Measurements from ENCODE around the gene KAT7.

KAT7 gene

GRCh38 chr17:49814781-49815529 is 26.5 kb downstream of the KAT7 start:
- no peak for DNase-seq

- DNase-seq: no peak
Observed at GRCh38 chr17:49815761-49816281, 27.3 kb downstream of the KAT7 start.

GRCh38 chr17:49817993-49818392 is 29.5 kb downstream of the KAT7 start:
- no peak for DNase-seq

GRCh38 chr17:49819138-49819537 is 30.7 kb downstream of the KAT7 start:
- DNase-seq: no peak

GRCh38 chr17:49819651-49820050 is 31.2 kb downstream of the KAT7 start:
- DNase-seq: no peak

- DNase-seq: no peak
Observed at GRCh38 chr17:49820773-49821172, 32.3 kb downstream of the KAT7 start.

GRCh38 chr17:49821466-49821865 is 33.0 kb downstream of the KAT7 start:
- DNase-seq: no peak

- no peak for DNase-seq
Observed at GRCh38 chr17:49821916-49822315, 33.4 kb downstream of the KAT7 start.

GRCh38 chr17:49822829-49823228 is 34.3 kb downstream of the KAT7 start:
- DNase-seq: peak; percentile 87

- DNase-seq: no peak
Observed at GRCh38 chr17:49823614-49824013, 35.1 kb downstream of the KAT7 start.

GRCh38 chr17:49825645-49826044 is 37.2 kb downstream of the KAT7 start:
- no peak for DNase-seq

- peak; percentile 43 for DNase-seq
Observed at GRCh38 chr17:49828325-49828724, 39.8 kb downstream of the KAT7 start.

GRCh38 chr17:49829026-49829425 is 40.5 kb downstream of the KAT7 start:
- DNase-seq: no peak

GRCh38 chr17:49830605-49831004 is 42.1 kb downstream of the KAT7 start:
- no peak for DNase-seq

GRCh38 chr17:49832840-49833599 is 44.5 kb downstream of the KAT7 start:
- peak; percentile 48 for DNase-seq

- no peak for DNase-seq
Observed at GRCh38 chr17:49834118-49834743, 45.8 kb downstream of the KAT7 start.

GRCh38 chr17:49835472-49835871 is 47.0 kb downstream of the KAT7 start:
- DNase-seq: no peak

- DNase-seq: no peak
Observed at GRCh38 chr17:49836111-49837030, 47.9 kb downstream of the KAT7 start.

GRCh38 chr17:49839455-49839854 is 51.0 kb downstream of the KAT7 start:
- DNase-seq: no peak

GRCh38 chr17:49841548-49841947 is 53.1 kb downstream of the KAT7 start:
- DNase-seq: no peak

GRCh38 chr17:49842371-49842770 is 53.9 kb downstream of the KAT7 start:
- no peak for DNase-seq

GRCh38 chr17:49842846-49843245 is 54.4 kb downstream of the KAT7 start:
- no peak for DNase-seq

All from MV-4-11 (cell line).